ENCODE measurements around the gene RBM10. TPM values are rescaled to one million over a fixed set of nuclear protein-coding genes. Genes with fewer than 3 reads are reported as not detected.

Gene RBM10
- total RNA-seq, 1 donor from 2014 or later = 35.9 TPM

GRCh38 chrX:47180346-47180745 is 35.3 kb downstream of the RBM10 start:
- Mint-ChIP-seq H3K4me1 (ENCODE audit: low read depth, unreplicated experiment) (no peaks in the 10 kb centered on the region), H3K4me3 (ENCODE audit: unreplicated experiment) (no peak overlapping the region), H3K36me3 (ENCODE audit: low read depth, unreplicated experiment) (peaks cover 4% of the 10 kb centered on the region), H3K9me3 (ENCODE audit: unreplicated experiment) (no peaks in the 10 kb centered on the region), H3K27me3 (ENCODE audit: low read depth, unreplicated experiment) (no peaks in the 10 kb centered on the region), H3K27ac (ENCODE audit: unreplicated experiment) (no peak overlapping the region)
- FAIRE-seq (no peak), DNase-seq (ENCODE audit: low read depth) (no peak)
- peaks cover 6% of the 10 kb centered on the region for H3K36me3 ChIP-seq (ENCODE audit: insufficient read depth, low read length)
- H3K9me3 ChIP-seq (ENCODE audit: insufficient read depth, low read depth, low read length) = no peaks in the 10 kb centered on the region
- peaks cover 9% of the 10 kb centered on the region for H4K20me1 ChIP-seq (ENCODE audit: insufficient read depth, low read length)
- H3K9ac ChIP-seq (ENCODE audit: low read length) = no peak overlapping the region
- no peaks in the 10 kb centered on the region for H3K27me3 ChIP-seq (ENCODE audit: insufficient read depth, low read length)
- no peak overlapping the region for H3K4me2 ChIP-seq (ENCODE audit: low read length)
- no peak overlapping the region for H3K27ac ChIP-seq (ENCODE audit: low read depth, low read length)
- no peak overlapping the region for H2AFZ ChIP-seq (ENCODE audit: low read depth, low read length)
- no peaks in the 10 kb centered on the region for H3K4me1 ChIP-seq (ENCODE audit: insufficient read depth, low read length)
- no peak overlapping the region for H3K4me3 ChIP-seq (ENCODE audit: insufficient read depth, low read depth, low read length)
- TF ChIP-seq EZH2 (IDR thresholded peaks at IDR 0.05; ENCODE audit: insufficient read depth, low read length) = no peak
- no peak for TF ChIP-seq CTCF (IDR thresholded peaks at IDR 0.05; ENCODE audit: insufficient read depth, low read depth, low read length)
- H3K79me2 ChIP-seq (ENCODE audit: insufficient read depth, low read length) = no peaks in the 10 kb centered on the region

GRCh38 chrX:47181301-47181700 is 36.3 kb downstream of the RBM10 start:
- no peak overlapping the region for H3K9ac ChIP-seq (ENCODE audit: low read length)
- no peak for FAIRE-seq
- peaks cover 4% of the 10 kb centered on the region for H3K36me3 Mint-ChIP-seq (ENCODE audit: low read depth, unreplicated experiment)

More at GRCh38 chrX:47181301-47181700, 36.3 kb downstream of the RBM10 start:
- Histone ChIP-seq H3K27ac (ENCODE audit: low read depth, low read length) (no peak overlapping the region), H3K9me3 (ENCODE audit: insufficient read depth, low read depth, low read length) (no peaks in the 10 kb centered on the region), H4K20me1 (ENCODE audit: insufficient read depth, low read length) (peaks cover 9% of the 10 kb centered on the region), H3K4me1 (ENCODE audit: insufficient read depth, low read length) (no peaks in the 10 kb centered on the region), H3K4me3 (ENCODE audit: insufficient read depth, low read depth, low read length) (no peak overlapping the region), H3K27me3 (ENCODE audit: insufficient read depth, low read length) (no peaks in the 10 kb centered on the region), H3K4me2 (ENCODE audit: low read length) (no peak overlapping the region), H3K79me2 (ENCODE audit: insufficient read depth, low read length) (no peaks in the 10 kb centered on the region), H3K36me3 (ENCODE audit: insufficient read depth, low read length) (peaks cover 8% of the 10 kb centered on the region), H2AFZ (ENCODE audit: low read depth, low read length) (no peak overlapping the region)
- DNase-seq (ENCODE audit: low read depth) = no peak
- Mint-ChIP-seq H3K27me3 (ENCODE audit: low read depth, unreplicated experiment) (no peaks in the 10 kb centered on the region), H3K4me1 (ENCODE audit: low read depth, unreplicated experiment) (no peaks in the 10 kb centered on the region), H3K27ac (ENCODE audit: unreplicated experiment) (no peak overlapping the region), H3K9me3 (ENCODE audit: unreplicated experiment) (no peaks in the 10 kb centered on the region), H3K4me3 (ENCODE audit: unreplicated experiment) (no peak overlapping the region)
- TF ChIP-seq CTCF (IDR thresholded peaks at IDR 0.05; ENCODE audit: insufficient read depth, low read depth, low read length) (no peak), EZH2 (IDR thresholded peaks at IDR 0.05; ENCODE audit: insufficient read depth, low read length) (no peak)

Measured in astrocyte (in vitro differentiated cells and primary cell).